ENCODE measurements around the gene FBXL20.
"Not testable (repeated sequence)": the region's sequence is repeated elsewhere in the genome, so short reads cannot be mapped to it uniquely, and the experiment has no call there.

FBXL20 gene

GRCh38 chr17:39281806-39282205, 119.6 kb downstream of the FBXL20 start:
- DNase-seq (ENCODE audit: low read depth), result no peak
- TF ChIP-seq CTCF (IDR thresholded peaks at IDR 0.05; ENCODE audit: insufficient read depth, low read depth, low read length, missing control alignments), result no peak
- H3K4me3 ChIP-seq (ENCODE audit: low read length), result no peak overlapping the region

- not testable (repeated sequence) for DNase-seq (ENCODE audit: low read depth); H3K4me3 ChIP-seq (ENCODE audit: low read length)
Observed at GRCh38 chr17:39278246-39278645, 123.2 kb downstream of the FBXL20 start.

GRCh38 chr17:39277110-39277509, 124.3 kb downstream of the FBXL20 start:
- H3K4me3 ChIP-seq (ENCODE audit: low read length), result no peak overlapping the region
- DNase-seq (ENCODE audit: low read depth), result no peak
- TF ChIP-seq CTCF (IDR thresholded peaks at IDR 0.05; ENCODE audit: insufficient read depth, low read depth, low read length, missing control alignments), result no peak

- no peak for TF ChIP-seq CTCF (IDR thresholded peaks at IDR 0.05; ENCODE audit: insufficient read depth, low read depth, low read length, missing control alignments)
- no peak for DNase-seq (ENCODE audit: low read depth)
- no peak overlapping the region for H3K4me3 ChIP-seq (ENCODE audit: low read length)
Observed at GRCh38 chr17:39276113-39276512, 125.3 kb downstream of the FBXL20 start.

- DNase-seq (ENCODE audit: low read depth), result no peak
- no peak for TF ChIP-seq CTCF (IDR thresholded peaks at IDR 0.05; ENCODE audit: insufficient read depth, low read depth, low read length, missing control alignments)
- no peak overlapping the region for H3K4me3 ChIP-seq (ENCODE audit: low read length)
Observed at GRCh38 chr17:39271546-39271945, 129.9 kb downstream of the FBXL20 start.

GRCh38 chr17:39270923-39271322, 130.5 kb downstream of the FBXL20 start:
- no peak overlapping the region for H3K4me3 ChIP-seq (ENCODE audit: low read length)
- peak; percentile 46 for TF ChIP-seq CTCF (IDR thresholded peaks at IDR 0.05; ENCODE audit: insufficient read depth, low read depth, low read length, missing control alignments)
- peak; percentile 29 for DNase-seq (ENCODE audit: low read depth)

GRCh38 chr17:39264119-39264518, 137.3 kb downstream of the FBXL20 start:
- DNase-seq (ENCODE audit: low read depth), result no peak
- no peak for TF ChIP-seq CTCF (IDR thresholded peaks at IDR 0.05; ENCODE audit: insufficient read depth, low read depth, low read length, missing control alignments)

GRCh38 chr17:39261286-39261685, 140.1 kb downstream of the FBXL20 start:
- no peak for DNase-seq (ENCODE audit: low read depth)
- no peak overlapping the region for H3K4me3 ChIP-seq (ENCODE audit: low read length)

More at GRCh38 chr17:39264119-39264518, 137.3 kb downstream of the FBXL20 start:
- no peak overlapping the region for H3K4me3 ChIP-seq (ENCODE audit: low read length)

More at GRCh38 chr17:39261286-39261685, 140.1 kb downstream of the FBXL20 start:
- no peak for TF ChIP-seq CTCF (IDR thresholded peaks at IDR 0.05; ENCODE audit: insufficient read depth, low read depth, low read length, missing control alignments)

Data from epithelial cell of esophagus (primary cell).